GM11168 (cell line): ENCODE measurements around the gene SSTR5.
"Not testable (repeated sequence)": the region's sequence is repeated elsewhere in the genome, so short reads cannot be mapped to it uniquely, and the experiment has no call there.

Experiments used
- in situ Hi-C: fragments of 300-500 bp; cut with MboI; formaldehyde crosslinking; loops from one replicate; pipeline ENCODE4 v1.12.0; 2022; ENCODE audit warnings: low sequenced_read_pairs; ENCODE audit not compliant: unreplicated experiment

SSTR5 gene

GRCh38 chr16:1072526-1073261 lies at the start of gene SSTR5:
Gene SSTR5, plus strand, starts transcription at chr16:1072747. Its CDS starts 6,122 bp downstream, at chr16:1078869.
- in situ Hi-C loops = no loop called here

DNA sequence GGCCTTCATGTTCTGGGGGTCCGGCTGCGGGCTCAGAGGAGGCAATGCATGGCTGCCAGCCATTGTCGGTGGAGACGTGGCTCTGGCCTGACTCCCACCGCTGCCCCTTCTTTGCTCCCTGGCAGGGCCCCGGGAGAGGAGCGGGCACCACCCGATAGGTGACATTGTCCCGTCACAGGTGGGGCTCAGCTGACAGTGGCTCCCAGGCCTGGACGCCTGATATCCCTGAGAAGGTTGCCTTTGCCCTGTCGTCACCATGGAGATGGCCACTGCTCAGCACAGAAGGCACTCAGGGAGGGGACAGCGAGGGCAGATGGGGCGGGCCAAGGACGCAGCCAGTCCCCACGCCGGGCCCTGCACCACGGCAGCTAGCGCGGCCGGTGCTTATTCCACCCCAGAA lies 48.4 kb upstream of the SSTR5 start:
- in situ Hi-C loops = no loop called here

DNA sequence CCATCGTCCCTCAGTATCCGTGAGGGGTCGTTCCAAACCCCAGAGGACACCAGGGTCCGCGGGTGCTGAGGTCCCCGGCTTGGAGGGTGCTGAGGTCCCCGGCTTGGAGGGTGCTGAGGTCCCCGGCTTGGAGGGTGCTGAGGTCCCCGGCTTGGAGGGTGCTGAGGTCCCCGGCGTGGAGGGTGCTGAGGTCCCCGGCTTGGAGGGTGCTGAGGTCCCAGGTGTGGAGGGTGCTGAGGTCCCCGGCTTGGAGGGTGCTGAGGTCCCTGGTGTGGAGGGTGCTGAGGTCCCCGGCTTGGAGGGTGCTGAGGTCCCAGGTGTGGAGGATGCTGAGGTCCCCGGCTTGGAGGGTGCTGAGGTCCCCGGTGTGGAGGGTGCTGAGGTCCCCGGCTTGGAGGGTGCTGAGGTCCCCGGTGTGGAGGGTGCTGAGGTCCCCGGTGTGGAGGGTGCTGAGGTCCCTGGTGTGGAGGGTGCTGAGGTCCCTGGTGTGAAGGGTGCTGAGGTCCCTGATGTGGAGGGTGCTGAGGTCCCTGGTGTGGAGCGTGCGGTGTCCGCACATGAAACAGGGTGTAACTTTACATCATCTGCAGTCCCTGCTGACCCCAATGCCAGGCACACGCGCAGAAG lies 47.3 kb upstream of the SSTR5 start:
- in situ Hi-C loops = not testable (repeated sequence)

- in situ Hi-C loops = no loop called here
Measured at GRCh38 chr16:1026057-1026783, 46.3 kb upstream of the SSTR5 start.

DNA sequence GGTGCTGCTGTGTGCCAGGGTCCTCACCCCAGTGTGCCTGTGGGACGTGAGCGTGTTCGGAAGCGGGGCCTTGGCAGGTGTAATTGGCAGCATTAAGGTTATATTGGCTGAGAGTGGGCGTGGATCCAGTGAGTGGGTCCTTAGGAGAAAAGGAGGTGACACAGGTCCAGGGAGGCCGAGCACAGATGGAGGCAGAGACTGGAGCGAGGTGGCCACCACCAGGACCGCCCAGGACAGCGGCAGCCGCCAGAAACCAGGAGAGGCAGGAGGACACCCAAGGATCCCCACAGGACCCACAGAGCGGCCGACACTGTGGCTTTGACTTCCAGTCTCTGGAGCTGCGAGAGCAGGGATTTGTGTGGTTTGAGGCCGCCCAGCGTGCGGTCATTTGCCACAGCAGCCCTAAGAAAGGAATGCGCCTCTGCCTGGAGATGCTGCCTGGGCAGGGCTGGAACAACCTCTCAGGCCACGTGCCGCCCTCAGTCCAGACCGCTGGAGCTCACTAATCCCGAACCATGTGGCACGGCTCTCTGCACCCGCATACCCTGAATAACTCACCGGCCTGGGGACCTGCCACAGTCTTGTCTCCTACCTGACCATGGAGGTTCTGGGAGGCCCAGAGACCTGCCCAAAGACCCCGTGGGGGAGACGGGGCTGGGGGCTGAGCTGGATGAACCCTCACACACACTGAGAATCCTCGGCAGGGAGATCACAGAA lies 45.6 kb upstream of the SSTR5 start:
- in situ Hi-C loops = no loop called here

DNA sequence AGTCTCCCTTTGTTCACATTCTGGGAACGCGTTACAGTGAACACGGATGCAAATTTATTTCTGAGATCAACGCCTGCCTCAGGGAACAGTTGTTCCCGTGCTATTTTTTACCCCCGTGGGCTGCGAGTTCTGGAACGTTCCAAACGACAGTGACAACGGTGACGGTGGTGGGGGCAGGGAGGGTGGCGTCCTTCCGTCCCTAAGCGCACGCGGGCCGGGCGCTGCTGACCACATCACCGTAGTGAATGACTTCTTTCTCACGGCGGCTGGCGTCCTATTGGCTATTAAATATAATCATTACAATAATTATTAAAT lies 45.1 kb upstream of the SSTR5 start:
- in situ Hi-C loops = no loop called here

GRCh38 chr16:1028056-1028455 lies 44.5 kb upstream of the SSTR5 start:
- in situ Hi-C loops = no loop called here

- in situ Hi-C loops = no loop called here
Measured at GRCh38 chr16:1028524-1029258, 43.9 kb upstream of the SSTR5 start.

- in situ Hi-C loops = no loop called here
Measured at GRCh38 chr16:1029259-1029545, 43.3 kb upstream of the SSTR5 start.

GRCh38 chr16:1030473-1030901 lies 42.1 kb upstream of the SSTR5 start:
- in situ Hi-C loops = no loop called here

- in situ Hi-C loops = no loop called here
Measured at GRCh38 chr16:1031666-1032065, 40.9 kb upstream of the SSTR5 start.

GRCh38 chr16:1032607-1033006 lies 39.9 kb upstream of the SSTR5 start:
- in situ Hi-C loops = no loop called here

DNA sequence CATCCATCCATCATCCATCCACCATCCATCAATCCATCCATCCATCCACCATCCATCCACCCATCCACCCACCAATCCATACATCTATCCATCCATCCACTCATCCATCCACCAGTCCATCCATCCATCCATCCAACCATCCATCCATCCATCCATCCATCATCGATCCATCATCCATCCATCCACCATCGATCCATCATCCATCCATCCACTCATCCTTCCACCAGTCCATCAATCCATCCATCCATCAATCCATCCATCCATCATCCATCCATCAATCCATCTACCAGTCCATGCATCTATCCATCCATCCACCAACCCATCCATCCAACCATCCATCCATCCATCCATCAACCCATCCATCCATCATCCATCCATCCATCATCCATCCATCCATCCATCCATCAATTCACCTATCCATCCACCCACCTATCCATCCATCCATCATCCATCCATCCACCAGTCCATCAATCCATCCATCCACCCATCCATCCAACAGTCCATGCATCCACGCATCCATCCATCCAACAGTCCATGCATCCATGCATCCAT lies 39.3 kb upstream of the SSTR5 start:
- in situ Hi-C loops = no loop called here

GRCh38 chr16:1034230-1035065 lies 38.1 kb upstream of the SSTR5 start:
- in situ Hi-C loops = no loop called here

DNA sequence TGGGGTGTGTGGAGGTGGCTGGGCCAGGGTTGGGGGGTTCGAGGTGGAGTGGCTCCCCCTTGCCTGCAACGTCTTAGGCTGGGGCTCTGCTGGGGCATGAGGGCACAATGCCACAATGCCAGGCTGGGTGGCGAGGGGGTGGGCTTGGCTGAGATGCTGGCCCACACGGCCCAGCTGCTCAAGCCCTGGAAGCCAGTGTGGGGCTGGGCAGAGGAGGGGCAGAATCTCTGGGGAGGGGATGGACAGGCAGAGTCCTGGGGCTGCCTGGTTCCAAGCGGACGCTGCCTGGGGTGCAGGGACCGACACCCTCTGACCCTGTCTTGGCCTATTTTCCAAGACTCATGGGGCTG lies 37.5 kb upstream of the SSTR5 start:
- in situ Hi-C loops = no loop called here

GRCh38 chr16:1036166-1036565 lies 36.4 kb upstream of the SSTR5 start:
- in situ Hi-C loops = no loop called here

GRCh38 chr16:1036726-1037393 lies 35.7 kb upstream of the SSTR5 start:
- in situ Hi-C loops = no loop called here

- in situ Hi-C loops = no loop called here
Measured at GRCh38 chr16:1037394-1038257, 34.9 kb upstream of the SSTR5 start.
